ENCODE measurements around the gene SAMD4B.

DNA sequence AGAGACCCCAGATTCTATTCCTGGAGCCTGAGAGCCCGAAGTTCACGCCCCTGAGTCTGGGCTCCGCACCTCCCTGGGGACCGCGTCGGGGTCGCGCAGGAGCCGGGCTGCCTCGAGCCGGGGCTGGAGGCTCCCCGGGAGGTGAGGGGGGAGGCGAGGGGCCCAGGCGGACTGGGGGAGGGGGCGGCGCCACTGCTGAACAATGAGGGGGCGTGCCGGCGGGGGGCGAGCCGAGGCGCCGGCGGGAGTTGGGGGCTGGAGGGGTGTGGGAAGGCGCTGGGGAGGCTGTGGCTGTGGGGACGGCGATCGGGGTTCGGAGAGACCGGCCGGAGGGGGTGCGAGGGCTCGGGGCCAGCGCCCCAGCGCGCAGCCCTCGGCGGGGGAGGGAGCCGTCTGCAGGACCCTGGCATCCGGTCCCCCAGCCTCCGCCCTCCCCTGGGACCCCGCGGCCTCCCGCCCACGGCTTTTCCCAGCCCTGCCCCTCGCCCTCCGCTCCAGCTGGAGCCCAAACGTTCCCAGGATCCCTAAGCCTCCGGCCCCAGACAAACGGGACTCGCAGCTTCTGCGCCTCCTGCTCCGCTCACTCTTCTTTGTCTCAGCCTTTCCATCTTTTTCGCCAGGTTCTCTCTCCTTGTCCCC is 71.2 kb downstream of the SAMD4B start:
- TF ChIP-seq, protein P1, sequence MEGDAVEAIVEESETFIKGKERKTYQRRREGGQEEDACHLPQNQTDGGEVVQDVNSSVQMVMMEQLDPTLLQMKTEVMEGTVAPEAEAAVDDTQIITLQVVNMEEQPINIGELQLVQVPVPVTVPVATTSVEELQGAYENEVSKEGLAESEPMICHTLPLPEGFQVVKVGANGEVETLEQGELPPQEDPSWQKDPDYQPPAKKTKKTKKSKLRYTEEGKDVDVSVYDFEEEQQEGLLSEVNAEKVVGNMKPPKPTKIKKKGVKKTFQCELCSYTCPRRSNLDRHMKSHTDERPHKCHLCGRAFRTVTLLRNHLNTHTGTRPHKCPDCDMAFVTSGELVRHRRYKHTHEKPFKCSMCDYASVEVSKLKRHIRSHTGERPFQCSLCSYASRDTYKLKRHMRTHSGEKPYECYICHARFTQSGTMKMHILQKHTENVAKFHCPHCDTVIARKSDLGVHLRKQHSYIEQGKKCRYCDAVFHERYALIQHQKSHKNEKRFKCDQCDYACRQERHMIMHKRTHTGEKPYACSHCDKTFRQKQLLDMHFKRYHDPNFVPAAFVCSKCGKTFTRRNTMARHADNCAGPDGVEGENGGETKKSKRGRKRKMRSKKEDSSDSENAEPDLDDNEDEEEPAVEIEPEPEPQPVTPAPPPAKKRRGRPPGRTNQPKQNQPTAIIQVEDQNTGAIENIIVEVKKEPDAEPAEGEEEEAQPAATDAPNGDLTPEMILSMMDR (IDR thresholded peaks at IDR 0.05): no peak
- no peak for TF ChIP-seq POLR2A (IDR thresholded peaks at IDR 0.05)
